HG02943 (cell line): ENCODE results near the gene MRPL55.

Source experiments
- ATAC-seq: cut with Tn5 transposase; IDR thresholded peaks from one replicate; pipeline ENCODE4 v1.9.1; 2021; ENCODE audit warnings: mild to moderate bottlenecking, low read depth, moderate library complexity; ENCODE audit not compliant: unreplicated experiment

Gene MRPL55

GRCh38 chr1:228073857-228074545 lies 35.1 kb downstream of the MRPL55 start:
- ATAC-seq = no peak

- no peak for ATAC-seq
Observed at GRCh38 chr1:228073061-228073856, 35.8 kb downstream of the MRPL55 start.

GRCh38 chr1:228072658-228073043 lies 36.4 kb downstream of the MRPL55 start:
- no peak for ATAC-seq

GRCh38 chr1:228071839-228072657 lies 37.1 kb downstream of the MRPL55 start:
- no peak for ATAC-seq

- ATAC-seq = no peak
Observed at GRCh38 chr1:228070851-228071250, 38.2 kb downstream of the MRPL55 start.

- no peak for ATAC-seq
Observed at GRCh38 chr1:228070173-228070572, 38.9 kb downstream of the MRPL55 start.

GRCh38 chr1:228068359-228068758 lies 40.7 kb downstream of the MRPL55 start:
- ATAC-seq = no peak

- ATAC-seq = no peak
Observed at GRCh38 chr1:228066891-228067654, 42.0 kb downstream of the MRPL55 start.

- no peak for ATAC-seq
Observed at GRCh38 chr1:228066416-228066815, 42.7 kb downstream of the MRPL55 start.

GRCh38 chr1:228065543-228066347 lies 43.4 kb downstream of the MRPL55 start:
- ATAC-seq = no peak

GRCh38 chr1:228064741-228065542 lies 44.2 kb downstream of the MRPL55 start:
- ATAC-seq = no peak

- ATAC-seq = no peak
Observed at GRCh38 chr1:228064296-228064695, 44.8 kb downstream of the MRPL55 start.

- no peak for ATAC-seq
Observed at GRCh38 chr1:228063251-228064191, 45.6 kb downstream of the MRPL55 start.

GRCh38 chr1:228062812-228063211 lies 46.3 kb downstream of the MRPL55 start:
- ATAC-seq = no peak

GRCh38 chr1:228062085-228062791 lies 46.9 kb downstream of the MRPL55 start:
- no peak for ATAC-seq

GRCh38 chr1:228061411-228062084 lies 47.6 kb downstream of the MRPL55 start:
- ATAC-seq = no peak
